DND-41 (cell line): ENCODE measurements around the gene DLG2.

Experiments used
- ATAC-seq: fragments of 200-7000 bp; cut with Tn5 transposase; 3 replicates; pipeline ENCODE4 v1.9.1; 2021; ENCODE audit warnings: low read depth; ENCODE audit not compliant: insufficient read depth
- DNase-seq: peaks from one replicate; pipeline ENCODE4 v3.0.0-alpha.2; 2020
- H2AFZ ChIP-seq: 2 replicates; pipeline ENCODE4 v1.6.0; 2012; ENCODE audit warnings: low read depth, low read length
- H3K27ac ChIP-seq: 2 replicates; pipeline ENCODE4 v1.5.1; 2012; ENCODE audit warnings: low read length, inconsistent platforms
- H3K27me3 ChIP-seq: fragments of 200-600 bp; sonication (generic); 2 replicates; pipeline ENCODE4 v1.6.0; 2012; ENCODE audit warnings: low read length, mild to moderate bottlenecking, inconsistent platforms; ENCODE audit not compliant: insufficient read depth, poor library complexity
- H3K36me3 ChIP-seq: 2 replicates; pipeline ENCODE4 v1.5.1; 2012; ENCODE audit warnings: low read length, inconsistent platforms; ENCODE audit not compliant: insufficient read depth
- H3K4me1 ChIP-seq: 2 replicates; pipeline ENCODE4 v1.5.1; 2012; ENCODE audit warnings: mild to moderate bottlenecking, low read length; ENCODE audit not compliant: insufficient read depth
- H3K4me2 ChIP-seq: 2 replicates; pipeline ENCODE4 v1.6.0; 2012; ENCODE audit warnings: mild to moderate bottlenecking, moderate library complexity, low read length, inconsistent platforms; ENCODE audit not compliant: insufficient read depth
- H3K4me3 ChIP-seq, 2 experiments: fragments of 200-600 bp in 1 of 2; shearing (Covaris generic) in 1 of 2; 2 replicates each; pipeline ENCODE4 v1.5.1; 2012 to 2016; ENCODE audit warnings: inconsistent platforms in 2 of 2, low read length in 2 of 2, mild to moderate bottlenecking in 2 of 2, low read depth in 1 of 2, moderate library complexity in 1 of 2
- H3K79me2 ChIP-seq: 2 replicates; pipeline ENCODE4 v1.6.0; 2012; ENCODE audit warnings: low read length, inconsistent platforms; ENCODE audit not compliant: insufficient read depth
- H3K9ac ChIP-seq: 2 replicates; pipeline ENCODE4 v1.6.0; 2012; ENCODE audit warnings: low read depth, mild to moderate bottlenecking, inconsistent platforms, low read length, moderate library complexity
- H3K9me3 ChIP-seq: 2 replicates; pipeline ENCODE4 v1.5.1; 2012; ENCODE audit warnings: low read length, moderate library complexity, mild to moderate bottlenecking, inconsistent platforms; ENCODE audit not compliant: insufficient read depth, severe bottlenecking
- H4K20me1 ChIP-seq: 2 replicates; pipeline ENCODE4 v1.6.0; 2012; ENCODE audit warnings: low read length; ENCODE audit not compliant: insufficient read depth
- CTCF ChIP-seq: IDR thresholded peaks from 2 replicates; pipeline ENCODE4 v1.5.1; 2012; ENCODE audit warnings: borderline replicate concordance, low read length, moderate library complexity, mild to moderate bottlenecking; ENCODE audit not compliant: poor library complexity, severe bottlenecking; ENCODE audit errors: extremely low read depth
- EZH2 ChIP-seq: IDR thresholded peaks from 3 replicates; pipeline ENCODE4 v1.6.1; 2012; ENCODE audit warnings: borderline replicate concordance, low read depth, mild to moderate bottlenecking, moderate library complexity, low read length, inconsistent platforms; ENCODE audit not compliant: severe bottlenecking

The DLG2 gene

GRCh38 chr11:83728281-83728680, 1898.9 kb downstream of the DLG2 start:
- Histone ChIP-seq H2AFZ (no peak overlapping the region), H3K4me1 (no peaks in the 10 kb centered on the region), H3K79me2 (no peaks in the 10 kb centered on the region), H3K27me3 (peaks cover 8% of the 10 kb centered on the region), H3K9me3 (no peaks in the 10 kb centered on the region), H3K4me3 (no peak overlapping the region), H3K36me3 (no peaks in the 10 kb centered on the region), H3K27ac (no peak overlapping the region), H3K4me2 (no peak overlapping the region), H3K9ac (no peak overlapping the region), H4K20me1 (no peaks in the 10 kb centered on the region)
- no peak for TF ChIP-seq CTCF
- TF ChIP-seq EZH2 = no peak
- ATAC-seq (no peak), DNase-seq (no peak)

- Histone ChIP-seq H3K27me3 (peaks cover 12% of the 10 kb centered on the region), H3K4me1 (no peaks in the 10 kb centered on the region), H2AFZ (no peak overlapping the region), H3K79me2 (no peaks in the 10 kb centered on the region), H3K9me3 (no peaks in the 10 kb centered on the region), H3K9ac (no peak overlapping the region), H3K27ac (no peak overlapping the region), H3K4me3 (no peak overlapping the region), H3K36me3 (no peaks in the 10 kb centered on the region), H3K4me2 (no peak overlapping the region), H4K20me1 (no peaks in the 10 kb centered on the region)
- DNase-seq (no peak), ATAC-seq (no peak)
- TF ChIP-seq CTCF (no peak), EZH2 (no peak)
Measured at GRCh38 chr11:83727251-83727650, 1899.9 kb downstream of the DLG2 start.

GRCh38 chr11:83726316-83726715, 1900.8 kb downstream of the DLG2 start:
- TF ChIP-seq CTCF = no peak
- no peak for TF ChIP-seq EZH2
- Histone ChIP-seq H3K4me2 (no peak overlapping the region), H3K9me3 (no peaks in the 10 kb centered on the region), H3K27me3 (peaks cover 14% of the 10 kb centered on the region), H3K9ac (no peak overlapping the region), H2AFZ (no peak overlapping the region), H3K79me2 (no peaks in the 10 kb centered on the region), H3K27ac (no peak overlapping the region), H4K20me1 (no peaks in the 10 kb centered on the region), H3K4me1 (no peaks in the 10 kb centered on the region), H3K36me3 (no peaks in the 10 kb centered on the region), H3K4me3 (no peak overlapping the region)
- no peak for DNase-seq
- no peak for ATAC-seq

GRCh38 chr11:83725728-83726127, 1901.4 kb downstream of the DLG2 start:
- Histone ChIP-seq H3K9me3 (no peaks in the 10 kb centered on the region), H3K27me3 (peaks cover 14% of the 10 kb centered on the region), H3K4me3 (no peak overlapping the region), H3K79me2 (no peaks in the 10 kb centered on the region), H3K27ac (no peak overlapping the region), H3K4me2 (no peak overlapping the region), H4K20me1 (no peaks in the 10 kb centered on the region), H3K4me1 (no peaks in the 10 kb centered on the region), H3K36me3 (no peaks in the 10 kb centered on the region), H3K9ac (no peak overlapping the region), H2AFZ (no peak overlapping the region)
- DNase-seq (no peak), ATAC-seq (no peak)
- no peak for TF ChIP-seq EZH2
- TF ChIP-seq CTCF = no peak
